Measurements from ENCODE around the gene CCDC81. TPM values are rescaled to one million over a fixed set of nuclear protein-coding genes. Genes with fewer than 3 reads are reported as not detected.

The CCDC81 gene
- total RNA-seq, 1 donor, result 26.8 TPM

GRCh38 chr11:86442420-86442819 is 67.7 kb downstream of the CCDC81 start:
- no peak for TF ChIP-seq CTCF (IDR thresholded peaks at IDR 0.05; ENCODE audit: insufficient read depth, low read depth, low read length)
- DNase-seq (ENCODE audit: low read depth), result peak; percentile 29
- H3K4me3 ChIP-seq (ENCODE audit: low read depth, low read length), result no peak overlapping the region

- no peak for DNase-seq (ENCODE audit: low read depth)
- no peak overlapping the region for H3K4me3 ChIP-seq (ENCODE audit: low read depth, low read length)
- TF ChIP-seq CTCF (IDR thresholded peaks at IDR 0.05; ENCODE audit: insufficient read depth, low read depth, low read length), result no peak
Observed at GRCh38 chr11:86442827-86443226, 68.1 kb downstream of the CCDC81 start.

- no peak overlapping the region for H3K4me3 ChIP-seq (ENCODE audit: low read depth, low read length)
- no peak for TF ChIP-seq CTCF (IDR thresholded peaks at IDR 0.05; ENCODE audit: insufficient read depth, low read depth, low read length)
- no peak for DNase-seq (ENCODE audit: low read depth)
Observed at GRCh38 chr11:86443415-86443814, 68.7 kb downstream of the CCDC81 start.

GRCh38 chr11:86444981-86445380 is 70.3 kb downstream of the CCDC81 start:
- no peak for TF ChIP-seq CTCF (IDR thresholded peaks at IDR 0.05; ENCODE audit: insufficient read depth, low read depth, low read length)
- no peak overlapping the region for H3K4me3 ChIP-seq (ENCODE audit: low read depth, low read length)
- DNase-seq (ENCODE audit: low read depth), result no peak

GRCh38 chr11:86446163-86446923 is 71.7 kb downstream of the CCDC81 start:
- H3K4me3 ChIP-seq (ENCODE audit: low read depth, low read length), result no peak overlapping the region
- no peak for DNase-seq (ENCODE audit: low read depth)
- no peak for TF ChIP-seq CTCF (IDR thresholded peaks at IDR 0.05; ENCODE audit: insufficient read depth, low read depth, low read length)

GRCh38 chr11:86446924-86447285 is 72.2 kb downstream of the CCDC81 start:
- DNase-seq (ENCODE audit: low read depth), result no peak
- no peak overlapping the region for H3K4me3 ChIP-seq (ENCODE audit: low read depth, low read length)
- TF ChIP-seq CTCF (IDR thresholded peaks at IDR 0.05; ENCODE audit: insufficient read depth, low read depth, low read length), result no peak

Measured in fibroblast of villous mesenchyme (primary cell).